Hepatocyte (in vitro differentiated cells): ENCODE measurements around the gene ADGRE2.

Experiments used
- EZH2 ChIP-seq: fragments of 200-600 bp; sonication (generic); IDR thresholded peaks from 2 replicates; pipeline ENCODE4 v1.6.1; 2016; ENCODE audit warnings: antibody characterized with exemption, mild to moderate bottlenecking, borderline replicate concordance
- TF ChIP-seq, protein P1 (sequence below): fragments of 200-600 bp; sonication (generic); IDR thresholded peaks from 2 replicates; pipeline ENCODE4 v1.5.1; 2016; ENCODE audit warnings: antibody characterized with exemption, mild to moderate bottlenecking; ENCODE audit not compliant: poor library complexity

DNA sequence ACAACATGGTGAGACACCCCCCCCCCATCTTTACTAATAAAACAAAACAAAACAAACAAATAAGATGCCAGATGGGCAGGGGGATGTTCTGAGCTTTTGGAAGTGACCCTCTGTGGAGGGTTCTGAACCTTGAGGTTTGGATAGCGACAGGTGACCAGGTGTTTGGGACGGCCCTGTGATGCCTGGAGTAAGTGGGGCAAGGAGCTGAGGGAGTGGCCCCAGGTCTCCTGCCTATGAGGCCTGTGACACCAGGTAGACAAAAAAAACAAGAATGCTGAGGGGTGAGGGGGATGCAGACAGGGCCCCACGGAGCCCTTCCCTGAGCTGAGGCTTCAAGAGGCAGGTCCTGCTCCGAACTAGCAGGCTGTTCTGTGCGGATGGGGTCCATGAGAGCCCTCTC, 9.2 kb downstream of the ADGRE2 start:
- TF ChIP-seq, protein P1, sequence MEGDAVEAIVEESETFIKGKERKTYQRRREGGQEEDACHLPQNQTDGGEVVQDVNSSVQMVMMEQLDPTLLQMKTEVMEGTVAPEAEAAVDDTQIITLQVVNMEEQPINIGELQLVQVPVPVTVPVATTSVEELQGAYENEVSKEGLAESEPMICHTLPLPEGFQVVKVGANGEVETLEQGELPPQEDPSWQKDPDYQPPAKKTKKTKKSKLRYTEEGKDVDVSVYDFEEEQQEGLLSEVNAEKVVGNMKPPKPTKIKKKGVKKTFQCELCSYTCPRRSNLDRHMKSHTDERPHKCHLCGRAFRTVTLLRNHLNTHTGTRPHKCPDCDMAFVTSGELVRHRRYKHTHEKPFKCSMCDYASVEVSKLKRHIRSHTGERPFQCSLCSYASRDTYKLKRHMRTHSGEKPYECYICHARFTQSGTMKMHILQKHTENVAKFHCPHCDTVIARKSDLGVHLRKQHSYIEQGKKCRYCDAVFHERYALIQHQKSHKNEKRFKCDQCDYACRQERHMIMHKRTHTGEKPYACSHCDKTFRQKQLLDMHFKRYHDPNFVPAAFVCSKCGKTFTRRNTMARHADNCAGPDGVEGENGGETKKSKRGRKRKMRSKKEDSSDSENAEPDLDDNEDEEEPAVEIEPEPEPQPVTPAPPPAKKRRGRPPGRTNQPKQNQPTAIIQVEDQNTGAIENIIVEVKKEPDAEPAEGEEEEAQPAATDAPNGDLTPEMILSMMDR: no peak
- no peak for TF ChIP-seq EZH2
